ENCODE data around the gene WWOX.
"Not testable (repeated sequence)": the region's sequence is repeated elsewhere in the genome, so short reads cannot be mapped to it uniquely, and the experiment has no call there.

WWOX gene

DNA sequence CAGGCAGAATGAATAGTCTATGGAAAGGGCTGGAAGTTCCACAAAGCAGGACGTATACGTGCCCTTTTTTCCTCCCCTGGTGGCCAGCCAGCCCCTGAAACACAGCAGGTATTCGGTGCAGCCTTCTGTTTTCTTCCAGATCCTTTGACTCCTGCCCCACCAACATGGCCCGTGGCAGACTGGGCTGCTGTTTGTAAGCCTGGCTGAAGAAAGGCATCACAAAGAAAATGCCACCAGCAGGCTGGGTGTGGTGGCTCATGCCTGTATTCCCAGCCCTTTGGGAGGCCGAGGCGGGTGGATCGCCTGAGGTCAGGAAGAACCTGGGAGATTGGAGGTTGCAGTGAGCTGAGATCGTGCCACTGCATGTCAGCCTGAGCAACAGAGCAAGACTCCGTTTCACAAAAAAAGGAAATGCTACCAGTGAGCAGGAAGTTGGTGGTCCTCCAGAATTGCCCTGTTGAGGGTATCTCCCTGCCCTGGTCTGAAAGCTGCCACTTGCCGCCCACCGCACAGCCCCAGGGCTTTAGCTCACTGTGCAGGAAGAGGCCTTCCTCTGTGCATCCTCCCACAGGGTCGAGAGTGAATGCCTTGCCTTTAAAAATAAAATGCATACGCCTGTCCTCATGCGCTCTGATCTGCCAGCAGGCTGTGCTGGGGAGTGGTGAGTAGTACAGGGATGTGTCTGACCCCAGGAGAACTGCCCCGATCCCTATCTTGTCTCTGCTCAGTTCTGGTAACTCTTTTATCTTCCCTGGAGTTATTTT lies 913.4 kb downstream of the WWOX start:
- no peak for DNase-seq (ENCODE audit: low read depth, low spot score)

DNA sequence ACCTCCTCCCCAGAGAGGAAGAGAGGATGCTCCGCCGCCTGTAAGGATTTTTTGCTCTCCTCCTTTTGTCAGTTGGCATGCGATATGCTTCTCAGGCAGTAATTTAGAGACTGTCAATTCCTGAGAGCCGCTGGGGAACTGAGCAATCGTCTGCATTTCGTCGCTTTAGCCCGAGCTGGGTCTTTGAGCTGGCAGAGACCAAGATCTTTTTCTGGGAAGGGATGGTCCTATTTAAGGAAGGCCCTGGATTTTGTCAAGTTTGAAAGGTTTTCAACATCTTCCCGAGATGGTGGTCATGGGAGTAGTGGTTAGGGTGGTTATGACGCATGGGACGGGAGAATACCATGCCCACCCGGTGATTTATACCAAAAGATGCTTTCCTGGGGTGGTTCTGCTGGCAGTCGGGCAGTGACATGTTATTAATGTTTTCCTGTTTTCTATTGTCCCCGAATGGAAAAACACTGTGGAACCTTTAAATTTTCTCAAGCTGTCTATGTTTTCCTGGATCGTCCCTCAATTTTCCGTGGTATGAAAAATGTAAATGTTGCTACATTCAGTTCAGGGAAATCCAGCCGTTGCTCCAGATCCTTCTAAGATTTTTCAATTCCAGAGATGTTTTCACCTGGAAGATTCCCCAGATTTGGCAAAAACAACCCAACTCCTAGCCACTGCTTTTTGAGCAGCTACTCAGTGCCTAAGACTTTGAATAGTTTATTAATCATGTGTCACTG lies 914.6 kb downstream of the WWOX start:
- DNase-seq (ENCODE audit: low read depth, low spot score), result no peak

DNA sequence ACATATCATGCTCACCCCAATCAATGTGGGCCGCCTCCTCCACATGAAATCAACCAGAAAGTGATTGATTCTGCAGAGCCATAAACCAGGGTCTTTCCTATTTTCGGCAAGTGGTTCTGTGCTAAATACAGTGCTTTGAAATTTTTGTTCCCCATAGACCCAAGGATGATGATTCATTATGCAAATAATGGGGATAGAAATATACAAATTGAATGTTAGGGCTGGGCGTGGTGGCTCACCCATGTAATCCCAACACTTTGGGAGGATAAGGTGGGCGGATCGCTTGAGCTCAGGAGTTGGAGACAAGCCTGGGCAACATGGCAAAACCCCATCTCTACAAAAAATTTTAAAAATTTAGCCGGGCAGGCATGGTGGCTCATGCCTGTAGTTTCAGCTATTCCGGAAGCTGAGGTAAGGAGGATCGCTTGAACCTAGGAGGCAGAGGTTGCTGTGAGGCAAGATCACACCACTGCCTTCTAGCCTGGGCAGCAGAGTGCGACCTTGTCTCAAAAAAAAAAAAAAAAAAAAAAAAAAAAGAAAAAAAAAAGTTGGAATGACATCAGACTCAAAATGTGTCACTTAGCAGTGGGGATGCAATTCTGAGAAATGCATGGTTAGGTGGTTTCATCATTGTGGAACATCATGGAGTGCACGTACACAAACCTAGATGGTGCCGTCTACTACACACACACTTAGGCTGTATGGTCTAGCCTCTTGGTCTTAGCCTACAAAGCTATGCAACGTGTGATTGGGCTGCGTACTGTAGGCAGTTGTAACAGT lies 919.4 kb downstream of the WWOX start:
- DNase-seq (ENCODE audit: low read depth, low spot score), result no peak

DNA sequence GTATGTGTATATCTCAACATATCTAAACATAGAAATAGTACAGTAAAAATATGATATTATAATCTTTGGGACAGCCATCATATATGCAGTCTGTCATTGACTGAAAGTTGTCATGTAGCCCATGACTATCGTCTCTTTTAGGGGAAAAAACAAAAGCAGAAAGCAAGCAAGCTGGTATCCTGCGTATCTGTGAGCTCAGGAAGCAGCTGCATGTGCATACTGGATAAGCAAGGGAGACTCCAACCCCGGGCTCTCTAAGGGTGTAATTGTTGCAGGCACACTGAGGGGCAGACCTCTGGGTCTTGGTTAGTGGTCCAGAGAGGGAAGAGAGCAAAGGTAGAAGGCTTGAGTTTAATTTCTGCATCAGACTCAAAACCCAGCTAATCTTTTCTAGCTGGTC lies 920.0 kb downstream of the WWOX start:
- DNase-seq (ENCODE audit: low read depth, low spot score), result no peak

DNA sequence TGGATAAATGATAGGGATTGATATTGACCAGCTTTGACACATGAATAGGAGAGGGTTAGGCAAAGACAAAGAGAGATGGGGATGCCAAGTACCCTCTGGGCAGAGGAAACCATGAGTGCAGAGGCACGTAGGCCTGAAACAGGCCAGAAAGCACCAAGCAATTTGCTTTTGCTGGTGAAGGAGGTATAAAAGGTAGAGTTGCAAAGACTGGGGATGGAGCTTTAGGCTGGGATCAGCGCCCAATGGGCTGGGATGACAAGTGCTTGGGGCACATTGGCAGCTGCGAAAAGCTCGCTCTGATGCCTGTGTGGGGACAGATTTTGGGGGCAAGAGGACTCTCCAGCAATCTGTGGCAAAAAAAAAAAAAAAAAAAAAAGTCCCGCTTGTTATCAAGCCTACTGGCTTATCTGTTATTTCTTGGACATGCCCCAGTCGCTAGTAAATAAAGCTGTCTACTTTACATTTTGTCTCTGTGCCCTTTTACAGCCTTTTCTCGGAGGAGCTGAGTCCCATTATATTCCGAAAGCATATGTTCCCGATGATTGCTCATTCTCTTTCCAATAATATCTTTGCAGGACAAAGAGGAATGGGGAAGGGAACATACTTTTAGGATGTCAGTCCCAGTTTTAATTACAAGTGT lies 922.7 kb downstream of the WWOX start:
- no peak for DNase-seq (ENCODE audit: low read depth, low spot score)

DNA sequence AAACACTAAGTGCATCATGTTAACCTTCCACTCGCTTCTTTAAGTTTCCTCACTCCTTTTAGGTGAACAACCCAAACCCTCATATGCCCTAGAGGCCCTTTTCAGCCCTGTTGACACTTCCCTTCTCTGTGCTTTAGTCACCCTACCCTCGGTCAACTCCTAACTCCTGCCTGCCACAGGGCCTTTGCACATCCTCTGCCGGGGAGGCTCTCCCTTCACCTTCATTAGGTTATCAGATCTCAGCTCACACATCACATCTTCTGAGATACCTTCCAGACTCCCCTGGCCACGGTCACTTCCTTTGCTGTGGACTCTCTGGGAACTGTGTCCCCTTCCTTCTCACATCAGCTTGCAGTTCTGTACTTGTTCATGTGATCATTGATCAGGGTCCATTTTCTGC lies 926.7 kb downstream of the WWOX start:
- no peak for DNase-seq (ENCODE audit: low read depth, low spot score)

DNA sequence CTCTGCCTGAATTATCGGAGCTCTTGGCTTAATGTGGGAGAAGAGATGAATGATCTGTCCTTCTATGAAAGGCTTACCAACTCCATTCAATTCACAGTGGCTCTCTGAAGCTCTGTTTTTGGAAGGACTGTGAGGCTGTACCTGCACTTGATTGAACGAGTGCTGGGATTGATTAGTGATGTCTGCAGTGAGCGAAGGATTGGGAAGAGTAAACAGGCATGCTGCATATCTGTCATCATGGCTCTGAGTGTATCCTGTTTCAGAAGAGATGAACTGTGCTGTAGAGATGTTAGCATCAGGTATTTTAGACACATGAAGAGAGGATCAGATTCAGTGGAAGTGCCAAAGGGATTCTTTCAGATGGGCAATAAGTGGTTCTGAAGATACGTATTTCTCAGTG lies 937.1 kb downstream of the WWOX start:
- no peak for DNase-seq (ENCODE audit: low read depth, low spot score)

DNA sequence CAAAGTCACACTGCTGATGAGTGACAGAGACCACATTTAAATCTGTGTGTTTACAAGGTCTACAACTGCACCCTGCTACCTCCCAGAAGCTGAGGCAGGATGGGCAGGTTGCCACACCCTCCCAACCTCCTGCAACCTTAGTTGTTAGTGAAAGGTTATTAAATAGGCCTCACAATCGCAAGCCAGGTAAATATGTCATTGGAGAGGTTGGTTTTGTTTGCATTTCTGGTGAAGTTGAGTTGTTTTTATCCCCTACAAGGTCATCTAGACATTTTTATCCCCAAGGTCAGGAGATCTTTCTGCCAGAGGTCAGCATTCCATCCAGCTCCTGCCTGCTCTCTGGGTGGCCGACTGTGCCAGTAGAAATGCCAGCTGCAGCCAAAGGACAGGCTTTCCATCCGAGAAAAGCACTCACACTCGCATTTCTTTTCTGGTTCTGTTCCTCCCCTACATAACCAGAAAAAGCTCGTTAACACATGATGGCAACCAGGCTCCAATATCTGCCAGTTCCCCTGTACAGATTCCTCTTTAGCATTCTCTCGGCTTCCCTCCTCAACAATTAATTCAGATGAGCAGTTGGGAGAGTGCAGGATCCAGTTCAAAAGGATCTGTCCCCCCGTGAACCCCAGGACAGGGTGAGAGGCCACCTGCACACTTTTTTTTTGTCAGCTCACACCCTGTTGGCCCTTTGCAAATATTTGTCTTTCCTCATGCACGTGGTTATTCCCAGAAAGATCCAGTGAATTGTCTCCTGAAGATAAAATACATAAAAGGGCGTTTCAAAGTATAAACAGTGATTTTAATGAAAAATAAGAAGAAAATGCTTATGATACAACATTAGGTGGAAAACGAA lies 938.3 kb downstream of the WWOX start:
- no peak for DNase-seq (ENCODE audit: low read depth, low spot score)

DNA sequence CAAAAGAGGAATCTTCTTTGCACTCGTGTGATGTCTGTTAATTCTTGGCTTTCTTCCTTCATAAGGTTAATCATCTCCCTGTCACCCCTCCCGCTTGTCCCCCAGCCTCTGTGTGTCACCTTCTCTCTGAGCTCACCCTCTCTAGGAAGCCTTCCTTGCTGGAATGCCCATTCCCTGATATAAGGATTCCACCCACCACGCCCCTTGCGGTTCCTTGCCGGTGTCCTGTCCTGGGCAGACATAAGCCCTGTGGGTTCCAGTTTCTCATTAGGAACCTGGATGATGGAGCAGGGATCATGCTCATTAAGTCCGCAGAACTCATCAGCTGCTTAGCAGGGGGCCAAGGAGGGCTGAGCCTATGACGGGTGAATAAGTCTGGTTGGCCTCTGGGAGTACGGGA lies 941.8 kb downstream of the WWOX start:
- DNase-seq (ENCODE audit: low read depth, low spot score), result no peak

DNA sequence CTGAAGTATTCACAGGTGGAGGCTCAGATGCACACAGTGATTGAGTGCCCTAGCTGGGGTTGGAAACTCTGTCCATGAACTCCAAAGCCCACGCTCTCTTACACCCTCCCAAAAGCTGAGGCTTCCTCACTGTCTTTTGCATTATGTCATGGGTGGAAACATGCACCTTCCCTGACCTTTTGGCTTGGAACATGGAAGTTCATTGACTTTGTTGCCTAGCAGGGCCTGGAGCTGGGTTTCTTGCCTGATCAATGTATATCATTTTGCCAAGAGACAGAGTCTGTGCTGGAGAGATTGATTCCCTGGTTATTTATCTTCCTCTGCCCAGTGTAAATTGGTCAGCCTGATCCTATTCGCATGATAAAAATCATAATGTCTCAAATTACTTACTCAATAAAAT lies 942.7 kb downstream of the WWOX start:
- DNase-seq (ENCODE audit: low read depth, low spot score), result no peak

DNA sequence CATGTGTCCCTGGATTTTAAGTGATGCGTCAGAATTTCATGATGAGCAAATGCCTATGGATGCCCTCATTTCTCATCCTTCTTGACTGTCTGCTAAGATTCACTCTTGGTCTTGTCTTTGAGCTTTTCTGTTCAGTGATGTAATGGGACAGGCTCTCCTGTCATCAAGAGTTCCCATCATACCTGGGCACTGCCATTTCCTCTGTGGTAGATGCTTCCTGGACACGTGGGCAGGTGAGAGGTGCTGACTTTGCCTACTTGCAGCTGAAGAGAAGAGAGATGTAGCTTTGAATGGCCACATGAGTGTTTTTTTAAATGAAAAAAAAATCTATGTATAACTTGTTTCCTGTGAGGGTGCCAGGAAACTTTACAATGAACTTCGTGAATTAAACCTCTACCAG lies 943.4 kb downstream of the WWOX start:
- DNase-seq (ENCODE audit: low read depth, low spot score), result no peak

DNA sequence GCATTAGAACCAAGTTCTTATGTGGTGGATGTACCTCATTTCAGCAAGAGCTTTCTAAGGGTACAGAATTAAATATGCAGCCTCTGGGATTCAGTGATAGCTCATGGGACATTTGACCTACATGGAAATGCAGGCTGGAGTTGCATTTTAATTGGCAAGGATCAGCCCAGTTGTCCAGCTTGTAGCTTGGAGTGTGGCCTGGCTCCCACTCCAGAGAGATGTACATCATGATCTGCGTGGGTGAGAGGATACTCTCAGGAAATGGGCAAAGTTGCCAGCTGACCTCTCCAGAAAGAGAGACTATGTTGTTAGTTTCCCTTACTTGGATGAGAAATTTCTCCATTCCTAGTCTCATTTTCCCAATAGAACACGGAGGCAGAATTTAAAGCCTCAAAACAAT lies 945.7 kb downstream of the WWOX start:
- DNase-seq (ENCODE audit: low read depth, low spot score), result no peak

DNA sequence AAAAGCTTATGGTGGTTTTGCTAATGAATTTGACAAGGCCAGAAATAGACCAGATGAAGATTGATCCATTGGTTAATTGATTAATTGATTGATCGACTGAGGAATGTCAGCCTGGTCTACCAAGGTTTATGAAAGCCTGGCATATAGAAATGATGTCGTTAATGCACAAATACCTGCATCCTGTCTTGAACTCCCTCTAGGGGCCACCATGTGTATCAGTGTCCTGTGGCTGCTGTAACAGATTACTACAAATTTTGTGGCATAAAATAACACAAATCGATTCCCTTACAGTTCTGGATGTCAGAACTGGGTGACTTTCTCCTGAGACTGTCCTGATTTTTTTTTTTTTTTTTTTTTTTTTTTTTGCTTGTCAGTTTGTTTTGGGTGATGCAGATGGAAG lies 947.9 kb downstream of the WWOX start:
- DNase-seq (ENCODE audit: low read depth, low spot score), result no peak

DNA sequence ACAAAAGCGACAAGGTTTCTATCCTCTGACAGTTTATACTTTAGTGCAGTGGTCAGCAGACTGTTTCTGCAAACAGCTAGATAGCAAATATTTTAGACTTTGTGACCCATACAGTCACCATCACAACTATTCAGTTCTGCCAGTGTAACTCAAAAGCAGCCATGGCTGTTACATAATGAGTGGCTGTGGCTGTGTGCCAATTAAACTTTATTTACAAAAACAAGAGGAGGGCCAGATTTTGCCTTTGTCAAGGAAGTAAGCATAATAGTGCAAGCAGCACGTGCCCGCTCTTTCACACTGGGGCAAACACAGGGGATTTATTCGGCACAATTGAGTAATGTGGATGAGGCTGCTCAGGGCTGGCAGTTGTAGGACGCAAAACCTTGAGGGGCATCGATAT lies 949.6 kb downstream of the WWOX start:
- no peak for DNase-seq (ENCODE audit: low read depth, low spot score)

DNA sequence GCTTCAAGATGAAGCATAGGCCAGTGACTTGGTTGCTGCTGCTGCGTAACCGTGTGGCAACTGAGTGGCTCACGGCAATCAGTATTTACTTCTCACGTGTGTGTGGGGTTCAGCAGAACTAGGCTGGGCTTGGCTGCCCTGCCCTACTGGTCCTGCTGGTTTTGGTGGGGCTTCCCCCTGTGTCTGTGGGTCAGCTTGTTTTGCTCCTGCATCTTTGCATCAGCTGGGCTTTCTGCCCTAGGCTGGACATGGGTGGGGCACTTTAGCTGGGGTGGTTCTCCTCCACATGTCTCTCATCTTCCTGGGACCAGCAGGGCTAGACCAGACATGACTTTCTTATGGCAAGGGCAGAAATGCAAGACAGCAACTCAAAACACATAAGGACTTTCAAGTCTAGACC lies 950.6 kb downstream of the WWOX start:
- DNase-seq (ENCODE audit: low read depth, low spot score), result no peak

DNA sequence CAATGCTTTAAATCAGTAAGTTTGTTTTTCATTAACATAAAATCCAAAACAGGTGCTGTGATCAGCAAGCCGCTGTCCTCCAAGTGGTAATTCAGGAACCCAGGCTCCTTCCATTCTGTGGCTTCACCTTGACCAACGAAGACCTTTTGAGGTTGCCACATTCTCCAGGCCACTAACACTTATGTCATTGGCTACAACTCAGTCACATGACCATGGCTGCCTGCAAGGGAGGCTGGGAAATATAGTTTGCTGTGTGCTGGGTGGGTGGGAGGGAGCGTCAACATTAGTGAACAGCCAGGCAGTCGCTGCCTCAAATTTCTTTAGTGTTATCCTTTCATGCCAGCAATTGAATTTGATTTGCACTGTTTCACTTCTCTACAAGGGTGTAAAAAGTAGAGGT lies 951.9 kb downstream of the WWOX start:
- DNase-seq (ENCODE audit: low read depth, low spot score), result no peak

DNA sequence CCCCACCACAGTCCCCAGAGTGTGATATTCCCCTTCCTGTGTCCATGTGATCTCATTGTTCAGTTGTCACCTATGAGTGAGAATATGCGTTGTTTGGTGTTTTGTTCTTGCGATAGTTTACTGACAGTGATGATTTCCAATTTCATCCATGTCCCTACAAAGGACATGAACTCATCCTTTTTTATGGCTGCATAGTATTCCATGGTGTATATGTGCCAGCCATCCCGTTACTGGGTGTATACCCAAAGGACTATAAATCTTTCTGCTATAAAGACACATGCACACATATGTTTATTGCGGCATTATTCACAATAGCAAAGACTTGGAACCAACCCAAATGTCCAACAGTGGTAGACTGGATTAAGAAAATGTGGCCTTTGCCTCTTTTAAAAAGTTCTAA lies 952.7 kb downstream of the WWOX start:
- DNase-seq (ENCODE audit: low read depth, low spot score), result not testable (repeated sequence)

DNA sequence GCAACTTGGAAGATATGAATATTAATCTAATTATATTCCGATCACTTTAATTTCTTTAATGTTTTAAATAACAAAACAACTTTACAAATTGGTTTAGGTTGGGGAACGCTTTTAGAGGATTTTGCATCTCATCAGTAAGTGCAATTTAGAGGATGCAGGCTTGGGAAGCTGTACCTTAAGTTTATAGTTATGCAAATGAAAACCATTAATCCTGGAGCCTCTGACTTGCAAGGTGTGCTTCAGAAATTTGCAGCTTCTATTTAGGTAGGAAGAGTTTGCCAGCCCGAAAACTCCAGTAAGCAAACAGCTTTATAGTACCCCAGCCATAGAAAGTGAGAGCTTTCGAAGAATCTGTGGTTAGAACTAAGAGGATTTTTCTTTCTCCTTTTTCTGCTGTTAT lies 954.1 kb downstream of the WWOX start:
- DNase-seq (ENCODE audit: low read depth, low spot score), result no peak

DNA sequence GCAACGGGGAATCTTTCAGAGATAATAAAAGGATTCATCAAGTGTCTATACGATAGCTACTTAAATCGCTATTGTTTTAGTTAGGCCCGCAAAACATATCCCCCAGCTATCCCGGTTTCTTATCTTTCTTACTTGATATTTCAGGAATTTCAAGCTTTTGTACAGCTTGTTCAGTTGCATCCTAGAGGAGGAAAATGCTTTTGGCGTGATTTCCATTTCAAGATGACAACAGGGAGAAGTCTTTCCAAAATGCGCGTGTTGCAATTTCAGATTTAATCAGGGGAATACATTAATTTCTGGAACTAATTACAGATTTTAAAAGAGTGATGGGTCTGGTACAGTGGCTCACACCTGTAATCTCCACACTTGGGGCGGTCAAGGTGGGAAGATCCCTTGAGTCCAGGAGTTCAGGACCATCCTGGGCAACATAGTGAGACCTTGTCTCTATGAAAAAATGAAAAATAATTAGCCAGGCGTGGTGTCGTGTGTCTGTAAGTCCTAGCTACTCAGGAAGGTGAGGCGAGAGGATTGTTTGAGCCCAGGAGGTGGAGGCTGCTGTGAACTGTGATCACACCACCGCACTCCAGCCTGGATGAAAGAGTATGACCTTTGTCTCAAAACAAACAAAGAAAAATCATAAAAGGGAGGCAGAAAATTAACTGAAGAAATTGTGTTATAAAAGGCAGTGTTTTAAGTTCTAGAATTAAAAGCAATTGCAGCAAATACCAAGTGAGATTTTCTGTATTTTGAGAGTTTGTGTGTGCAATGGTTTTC lies 954.9 kb downstream of the WWOX start:
- no peak for DNase-seq (ENCODE audit: low read depth, low spot score)

DNA sequence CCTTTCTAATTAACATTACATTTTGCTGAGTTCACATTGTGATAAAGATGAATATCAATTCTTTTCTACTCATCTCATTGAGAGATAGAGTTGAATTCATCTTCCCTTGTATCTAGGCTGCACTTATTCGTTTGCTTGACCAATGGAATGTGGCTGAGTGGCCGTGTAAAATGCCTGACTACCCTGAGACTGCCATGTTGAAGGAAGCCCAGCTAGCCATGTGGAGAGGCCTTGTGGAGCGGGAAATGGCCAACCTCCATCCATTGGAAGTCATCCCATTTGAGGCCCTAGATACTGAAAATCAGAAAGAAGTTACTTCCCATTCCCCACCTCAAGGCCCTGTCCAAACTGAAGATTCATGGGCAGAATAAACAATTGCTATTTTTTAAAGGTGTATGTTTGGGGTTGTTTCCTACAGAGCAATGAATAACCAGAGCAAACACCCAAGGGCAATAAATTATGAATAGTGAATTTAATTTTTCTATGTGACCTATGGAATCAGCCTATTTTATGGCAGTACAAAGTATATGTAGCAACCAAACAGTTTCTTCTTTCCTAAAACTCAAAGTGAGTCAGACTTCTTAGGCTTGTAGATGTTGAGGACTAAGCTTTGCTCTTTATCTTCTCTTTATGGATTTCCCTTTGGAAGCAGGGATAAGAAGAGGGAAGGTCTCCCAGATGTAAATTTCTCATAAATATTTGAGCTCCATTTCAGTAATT lies 956.0 kb downstream of the WWOX start:
- no peak for DNase-seq (ENCODE audit: low read depth, low spot score)

All from brain pericyte (primary cell).